ENCODE measurements around the gene SPRING1. TPM values are rescaled to one million over a fixed set of nuclear protein-coding genes. Genes with fewer than 3 reads are reported as not detected.

Gene SPRING1, protein sequence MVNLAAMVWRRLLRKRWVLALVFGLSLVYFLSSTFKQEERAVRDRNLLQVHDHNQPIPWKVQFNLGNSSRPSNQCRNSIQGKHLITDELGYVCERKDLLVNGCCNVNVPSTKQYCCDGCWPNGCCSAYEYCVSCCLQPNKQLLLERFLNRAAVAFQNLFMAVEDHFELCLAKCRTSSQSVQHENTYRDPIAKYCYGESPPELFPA
- total RNA-seq = 31.8 and 46.6 TPM in 2 replicates

DNA sequence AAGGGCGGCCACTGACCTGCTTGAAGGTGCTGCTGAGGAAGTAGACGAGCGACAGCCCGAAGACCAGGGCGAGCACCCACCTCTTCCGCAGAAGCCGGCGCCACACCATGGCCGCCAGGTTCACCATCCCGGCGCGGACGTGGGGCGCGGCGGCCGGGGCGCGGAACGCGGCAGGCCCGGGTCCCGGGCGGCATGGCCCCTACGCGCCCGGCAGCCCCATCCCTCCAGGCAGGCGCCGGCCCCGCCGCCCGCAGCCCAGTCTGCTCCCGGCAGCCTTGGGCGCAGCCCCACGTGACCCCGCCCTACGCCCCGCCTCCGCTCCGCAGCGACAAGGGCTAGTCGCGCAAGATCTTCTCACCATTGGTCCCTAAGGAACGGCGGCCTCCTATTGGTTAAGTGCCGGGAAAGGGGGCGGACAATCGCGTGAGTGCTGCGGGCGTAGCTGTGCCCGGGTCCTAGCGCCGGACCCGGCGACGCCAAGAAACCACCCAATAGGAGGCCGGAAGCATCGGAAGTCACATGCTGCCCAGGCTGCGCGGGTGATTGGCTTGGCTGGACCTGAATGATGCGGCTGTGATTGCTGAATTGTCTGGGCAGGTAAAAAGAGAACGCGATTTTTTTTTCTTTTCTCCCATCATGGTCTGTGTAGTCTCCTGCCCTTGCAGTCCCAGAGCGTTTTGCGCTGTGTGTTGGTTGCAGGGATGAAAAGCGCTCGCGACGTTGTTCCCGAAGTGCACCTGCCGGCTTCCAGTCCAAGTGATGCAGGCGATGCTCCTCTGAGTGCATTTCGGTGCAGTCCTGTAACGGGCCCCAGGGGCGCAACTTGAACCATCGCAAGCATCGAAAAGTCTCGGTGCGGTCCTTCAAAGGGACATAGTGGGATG, at the start of gene SPRING1, which contains the start of gene RNFT2:
Gene SPRING1 (minus strand): TSS at position 296 of the 884 bp plus-strand sequence. CDS start 169 bp downstream, at position 127.
Gene RNFT2 (plus strand): TSS at position 542 of the 884 bp plus-strand sequence. CDS start 2,183 bp downstream, outside the sequence.

Other genes starting within 250 kb of the SPRING1 start
- gene MAP1LC3B2, start 178.7 kb downstream of the SPRING1 start, total RNA-seq = 0.13 and 0.49 TPM in 2 replicates
- 6.2 and 7.5 TPM in 2 replicates for gene RNFT2, start 246 bp upstream of the SPRING1 start, total RNA-seq
- gene HRK, start 143.4 kb upstream of the SPRING1 start, total RNA-seq = under 0.01 TPM in 1 of 2 replicates, not detected in the other
- 14.2 and 24.2 TPM in 2 replicates for gene FBXW8, start 172.9 kb upstream of the SPRING1 start, total RNA-seq